GM12892 (cell line): ENCODE measurements around the gene HIVEP3.

Experiments
- POLR2A ChIP-seq: IDR thresholded peaks from 2 replicates; pipeline ENCODE4 v1.6.1; 2011; ENCODE audit warnings: low read depth, low read length, control low read depth
- TAF1 ChIP-seq: IDR thresholded peaks from 2 replicates; pipeline ENCODE4 v1.6.1; 2011; ENCODE audit warnings: low read depth, mild to moderate bottlenecking, control low read depth, low read length, borderline replicate concordance

DNA sequence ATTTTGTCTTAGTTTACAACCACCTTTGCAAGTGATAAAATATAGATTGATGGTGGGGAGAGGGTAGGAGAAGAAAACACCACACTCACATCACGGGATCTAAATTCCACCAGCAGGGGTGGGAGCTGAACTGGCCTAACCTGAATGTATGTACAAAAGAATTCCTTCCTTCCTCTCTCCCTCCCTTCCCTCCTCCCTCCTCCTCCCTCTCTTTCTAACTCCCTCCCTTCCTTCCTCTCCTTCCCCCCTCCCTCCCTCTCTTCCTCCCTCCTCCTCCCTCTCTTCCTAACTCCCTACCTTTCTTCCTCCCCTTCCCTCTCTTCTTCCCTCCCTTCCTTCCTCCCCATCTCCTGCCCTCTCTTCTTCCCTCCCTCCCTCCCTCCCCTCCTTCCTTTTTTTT, 40.2 kb downstream of the HIVEP3 start:
- TF ChIP-seq TAF1 (no peak), POLR2A (no peak)
